Esophagus squamous epithelium (tissue), 5 donors: ENCODE results near the gene TUBB6. TPM values are rescaled to one million over a fixed set of nuclear protein-coding genes. Genes with fewer than 3 reads are reported as not detected.

Experiments used
- DNase-seq: peaks from one replicate; lab custom pipeline; 2025; lab: John Stamatoyannopoulos, UW
- H3K27ac ChIP-seq, 4 donors: fragments of 200-600 bp; sonication (generic); one replicate each; pipeline ENCODE4 v1.5.1; 2016 to 2019; ENCODE audit warnings: mild to moderate bottlenecking in 1 of 4
- H3K27me3 ChIP-seq, 4 donors: fragments of 200-600 bp; sonication (generic); 1 replicate in 3 of 4; 2 replicates in 1 of 4; pipeline versions ENCODE4 v1.5.1 to v1.6.0; 2017 to 2021; ENCODE audit warnings: antibody characterized with exemption in 1 of 4
- H3K36me3 ChIP-seq, 3 donors: fragments of 200-600 bp; sonication (generic); one replicate each; pipeline ENCODE4 v1.5.1; 2016 to 2019
- H3K4me1 ChIP-seq, 3 donors: fragments of 200-600 bp; sonication (generic); one replicate each; pipeline ENCODE4 v1.5.1; 2017 to 2019
- H3K4me3 ChIP-seq, 4 donors: fragments of 200-600 bp; sonication (generic); 1 replicate in 3 of 4; 2 replicates in 1 of 4; pipeline ENCODE4 v1.5.1; 2016 to 2019; ENCODE audit warnings: mild to moderate bottlenecking in 2 of 4, moderate library complexity in 1 of 4
- H3K9me3 ChIP-seq, 3 donors: fragments of 200-600 bp; sonication (generic); one replicate each; pipeline ENCODE4 v1.5.1; 2016 to 2019
- CTCF ChIP-seq, 6 experiments: fragments of 450-650 bp in 4 of 6; fragments of 200-600 bp in 2 of 6; sonication (generic) in 2 of 6; IDR thresholded peaks; one replicate each; pipeline ENCODE4 v1.5.1; 2016 to 2019; ENCODE audit warnings: antibody characterized with exemption in 6 of 6, mild to moderate bottlenecking in 4 of 6, moderate library complexity in 4 of 6
- POLR2A ChIP-seq, 4 donors: fragments of 450-650 bp; IDR thresholded peaks; one replicate each; pipeline ENCODE4 v1.6.1; 2017; ENCODE audit warnings: antibody characterized with exemption in 4 of 4, mild to moderate bottlenecking in 4 of 4, moderate library complexity in 3 of 4
- WGBS, 2 donors: methylation state at CpG; one replicate each; pipeline ENCODE4 v1.1.5; 2018; 5-methylcytosine and 5-hydroxymethylcytosine counted together
- intact Hi-C: fragments of 100-400 bp; cut with DNase I; formaldehyde crosslinking; loops from one replicate; pipeline ENCODE4 v1.15.0; 2022
- total RNA-seq, 4 donors: library from RNA; depleted of rRNA; stranded (reverse); fragments of >200 nt; gene quantifications; one replicate each; pipeline ENCODE4 v1.1.0, GENCODE V29; 2016
- donor health status: DM: yes; HTN: yes; CAD: no.

The TUBB6 gene
- total RNA-seq, 4 donors from 2014 or later: 288 to 406 (median 337) TPM

DNA sequence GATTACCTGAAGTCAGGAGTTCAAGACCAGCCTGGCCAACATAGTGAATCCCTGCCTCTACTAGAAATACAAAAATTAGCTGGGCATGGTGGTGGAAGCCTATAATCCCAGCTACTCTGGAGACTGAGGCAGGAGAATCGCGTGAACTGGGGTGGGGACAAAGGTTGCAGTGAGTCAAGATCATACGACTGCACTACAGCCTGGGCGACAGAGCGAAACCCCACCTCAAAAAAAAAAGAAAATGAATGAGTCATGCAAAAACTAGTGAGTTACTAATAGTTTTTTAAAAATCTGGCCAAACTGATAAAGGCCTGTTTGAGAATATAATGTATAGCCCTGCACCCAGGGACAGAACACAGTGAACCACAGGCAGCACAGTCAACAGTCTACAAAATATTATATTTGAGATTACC lies 51.5 kb downstream of the TUBB6 start:
- 75 to 88% methylated on average over 5 of the region's 5 CpGs for WGBS, 2 donors
- H3K27ac ChIP-seq: no peak overlapping the region
- TF ChIP-seq POLR2A (IDR thresholded peaks at IDR 0.05) (no peak), CTCF (IDR thresholded peaks at IDR 0.05) (no peak)
- H3K9me3 ChIP-seq: no peaks in the 10 kb centered on the region
- intact Hi-C loops: no loop called here
- no peak for DNase-seq
- peaks cover 6 to 99% (median 36%) of the 10 kb centered on the region in 3 donors for H3K36me3 ChIP-seq
- no peak overlapping the region for H3K4me3 ChIP-seq
- no peaks in the 10 kb centered on the region for H3K4me1 ChIP-seq
- H3K27me3 ChIP-seq: no peaks in the 10 kb centered on the region

- no peaks in the 10 kb centered on the region for H3K27me3 ChIP-seq
- H3K27ac ChIP-seq: no peak overlapping the region
- intact Hi-C loops: no loop called here
- 74 to 79% methylated on average over 3 of the region's 3 CpGs for WGBS, 2 donors
- no peak overlapping the region for H3K4me3 ChIP-seq
- peaks cover 11 to 99% (median 33%) of the 10 kb centered on the region in 3 donors for H3K36me3 ChIP-seq
- H3K9me3 ChIP-seq: no peaks in the 10 kb centered on the region
- DNase-seq: no peak
- TF ChIP-seq CTCF (IDR thresholded peaks at IDR 0.05): no peak
- no peak for TF ChIP-seq POLR2A (IDR thresholded peaks at IDR 0.05)
- no peaks in the 10 kb centered on the region for H3K4me1 ChIP-seq
Measured at GRCh38 chr18:12361770-12362378, 53.8 kb downstream of the TUBB6 start.

DNA sequence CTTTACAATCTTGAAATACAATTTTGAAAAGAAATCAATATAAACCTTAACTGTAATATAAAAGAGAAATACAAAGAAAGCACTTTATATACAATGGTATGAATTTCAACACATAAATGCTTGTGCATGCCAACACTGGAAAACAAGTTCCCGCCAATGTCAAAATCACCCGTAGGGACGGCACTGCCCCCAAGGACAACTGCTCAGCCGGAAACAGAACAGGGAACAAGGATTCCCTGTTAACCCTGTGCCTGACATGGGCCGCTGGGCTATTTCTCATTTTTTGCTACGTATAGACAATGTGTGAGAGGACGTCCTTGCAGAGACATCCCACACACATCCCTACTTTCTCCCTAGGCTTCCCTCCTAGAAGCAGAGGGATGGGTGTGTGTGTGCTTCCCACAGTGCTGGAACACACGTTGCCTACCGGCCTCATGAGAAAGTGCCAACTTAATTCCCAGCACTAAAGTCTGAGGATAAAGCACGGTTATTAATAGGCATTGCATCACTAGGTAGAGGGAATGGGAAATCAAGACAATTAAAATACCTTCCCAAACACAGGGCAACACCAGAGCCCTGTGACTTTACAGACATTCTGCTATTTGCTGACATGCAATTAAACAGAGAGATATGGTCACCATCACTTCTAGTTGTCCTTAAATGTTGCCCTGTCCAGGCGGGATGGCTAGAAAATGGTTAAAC lies 54.6 kb downstream of the TUBB6 start:
- intact Hi-C loops: no loop called here
- H3K4me3 ChIP-seq: no peak overlapping the region
- 79 to 83% methylated on average over 9 to 10 of the region's 11 CpGs for WGBS, 2 donors
- peaks cover 10 to 99% (median 35%) of the 10 kb centered on the region in 3 donors for H3K36me3 ChIP-seq
- H3K27me3 ChIP-seq: no peaks in the 10 kb centered on the region
- H3K27ac ChIP-seq: no peak overlapping the region
- TF ChIP-seq CTCF (IDR thresholded peaks at IDR 0.05) (no peak), POLR2A (IDR thresholded peaks at IDR 0.05) (no peak)
- no peak for DNase-seq
- no peaks in the 10 kb centered on the region for H3K4me1 ChIP-seq
- H3K9me3 ChIP-seq: no peaks in the 10 kb centered on the region

DNA sequence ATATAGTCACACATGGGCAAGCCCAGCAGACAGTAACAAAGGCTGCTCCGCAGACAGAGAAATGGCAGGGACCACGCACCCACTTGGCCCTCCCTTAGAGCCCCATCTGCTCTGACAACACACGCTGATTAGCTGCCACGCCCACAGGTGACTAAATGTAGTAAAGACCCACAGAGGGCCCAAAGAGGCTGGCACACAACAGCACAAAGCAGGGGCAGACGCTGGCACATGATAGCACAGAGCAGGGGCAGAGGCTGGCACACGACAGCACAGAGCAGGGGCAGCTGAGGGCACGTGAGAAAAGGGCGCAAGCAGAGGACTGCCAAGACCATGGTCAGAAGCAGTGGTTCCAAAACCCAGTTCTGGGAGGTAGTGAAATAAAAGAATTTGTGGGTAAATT lies 58.3 kb downstream of the TUBB6 start:
- no peak for DNase-seq
- intact Hi-C loops: no loop called here
- WGBS, 2 donors: 83 to 98% methylated on average over 4 to 8 of the region's 8 CpGs
- Histone ChIP-seq H3K27me3 (no peaks in the 10 kb centered on the region), H3K4me3 (no peak overlapping the region), H3K9me3 (no peaks in the 10 kb centered on the region), H3K36me3 (peaks cover 4 to 90% (median 18%) of the 10 kb centered on the region in 3 donors), H3K27ac (no peak overlapping the region), H3K4me1 (no peaks in the 10 kb centered on the region)
- TF ChIP-seq POLR2A (IDR thresholded peaks at IDR 0.05) (no peak), CTCF (IDR thresholded peaks at IDR 0.05) (no peak)

DNA sequence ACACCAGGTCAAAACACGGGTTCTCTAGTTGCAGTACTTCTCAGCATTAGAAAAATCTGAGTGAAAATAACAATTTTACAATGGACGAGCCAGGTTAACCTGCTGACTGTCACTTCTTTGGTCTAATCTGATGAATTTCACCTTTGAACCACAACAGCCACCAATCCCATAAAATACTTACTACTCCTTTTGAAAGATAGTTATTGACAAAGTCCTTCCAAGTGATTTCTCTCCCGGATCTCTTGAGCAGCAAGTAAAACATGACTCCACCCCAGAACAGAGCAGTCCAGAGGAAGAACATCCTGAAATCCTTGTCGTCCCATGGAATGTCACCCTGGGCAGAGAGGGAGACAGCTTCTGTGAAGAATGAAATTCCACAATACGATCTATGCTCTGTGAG lies 58.7 kb downstream of the TUBB6 start:
- WGBS, 2 donors: 83 to 88% methylated on average over 5 of the region's 5 CpGs

More for the DNA sequence above, 58.7 kb downstream of the TUBB6 start:
- Histone ChIP-seq H3K36me3 (peaks cover 4 to 86% (median 17%) of the 10 kb centered on the region in 3 donors), H3K4me1 (peaks cover 0 to 2% (median 0%) of the 10 kb centered on the region in 3 donors), H3K9me3 (no peaks in the 10 kb centered on the region), H3K4me3 (no peak overlapping the region), H3K27me3 (no peaks in the 10 kb centered on the region), H3K27ac (no peak overlapping the region)
- no peak for DNase-seq
- intact Hi-C loops: no loop called here
- TF ChIP-seq CTCF (IDR thresholded peaks at IDR 0.05): no peak
- no peak for TF ChIP-seq POLR2A (IDR thresholded peaks at IDR 0.05)
